ENCODE data around the gene PER1.

PER1 gene

DNA sequence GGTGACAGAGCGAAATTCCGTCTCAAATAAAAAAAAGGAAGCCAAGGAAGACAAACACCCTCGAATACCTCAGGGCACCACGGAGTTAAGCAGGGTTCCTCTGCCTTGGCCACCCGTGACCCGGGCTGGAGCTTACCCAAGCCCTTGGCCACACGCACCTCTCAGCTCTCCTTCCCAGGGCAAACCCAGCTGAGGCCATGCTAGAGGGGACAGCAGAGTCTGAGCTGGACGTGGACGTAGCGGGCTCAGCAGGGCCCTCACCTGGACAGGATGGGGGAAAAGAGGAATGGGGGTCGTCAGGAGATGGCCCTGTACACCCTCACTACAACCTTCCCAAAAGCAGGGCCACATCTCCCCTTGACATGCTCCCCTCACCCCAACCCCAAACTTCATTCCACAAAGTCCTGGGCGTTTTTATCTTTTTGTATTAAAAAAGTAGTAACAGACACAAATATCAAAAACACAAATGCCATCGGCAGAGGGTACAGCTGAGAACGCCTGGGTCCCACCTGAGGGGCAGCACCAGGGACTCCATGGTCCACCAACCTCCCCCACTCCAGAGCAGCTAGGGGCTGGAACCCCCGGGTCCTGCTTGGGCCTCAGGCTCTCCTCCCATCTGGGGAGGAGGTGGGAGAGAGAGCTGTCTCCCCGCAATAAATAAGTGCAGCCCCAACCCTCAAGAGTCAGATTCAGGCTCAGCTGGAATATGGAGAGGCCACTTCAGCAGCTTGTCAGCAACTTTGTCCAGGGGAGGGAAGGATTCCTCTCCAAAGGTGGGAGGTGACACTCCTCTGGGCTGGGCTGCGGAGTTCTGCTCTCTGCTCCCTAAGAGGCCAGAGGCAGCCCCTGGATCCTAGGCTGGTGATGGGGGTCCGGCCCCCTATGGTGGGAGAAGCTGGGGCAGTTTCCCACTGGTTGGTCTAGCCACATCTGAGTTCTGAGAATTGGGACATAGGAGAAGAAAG is 11.9 kb downstream of the PER1 start:
- in situ Hi-C loops (cut with MboI; ENCODE audit: low sequenced_read_pairs): no loop called here

DNA sequence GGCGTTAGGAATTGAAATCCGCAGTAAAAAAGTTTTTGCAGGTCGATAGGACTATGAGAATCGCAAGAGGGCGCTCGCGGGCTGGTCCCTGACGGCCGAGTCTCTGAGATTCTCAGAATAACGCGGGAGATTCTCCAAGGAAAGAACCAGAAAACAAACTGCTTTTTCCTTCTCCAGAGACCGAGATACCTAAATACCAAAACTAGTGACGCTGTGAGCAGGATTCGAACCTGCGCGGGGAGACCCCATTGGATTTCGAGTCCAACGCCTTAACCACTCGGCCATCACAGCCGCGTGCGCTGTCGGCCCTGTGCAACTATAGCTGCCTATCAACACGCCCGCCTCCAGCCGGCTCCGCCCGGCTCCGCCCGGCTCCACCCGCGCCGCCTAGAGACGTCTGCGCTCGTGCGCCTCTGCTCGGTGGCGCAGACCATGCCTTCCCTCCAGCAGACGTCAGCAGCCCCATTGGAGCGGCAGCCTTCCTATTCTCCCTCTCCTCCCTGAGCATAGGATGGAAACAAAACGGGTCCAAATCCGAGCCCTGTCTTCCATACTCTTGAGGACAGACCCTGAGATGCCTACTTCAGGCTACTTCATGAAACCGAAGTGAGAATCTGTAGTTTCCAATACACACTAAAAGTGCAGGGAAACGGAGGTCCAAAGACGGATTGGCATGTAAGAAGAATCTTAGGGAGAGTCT is 13.4 kb downstream of the PER1 start:
- in situ Hi-C loops (cut with MboI; ENCODE audit: low sequenced_read_pairs): no loop called here

DNA sequence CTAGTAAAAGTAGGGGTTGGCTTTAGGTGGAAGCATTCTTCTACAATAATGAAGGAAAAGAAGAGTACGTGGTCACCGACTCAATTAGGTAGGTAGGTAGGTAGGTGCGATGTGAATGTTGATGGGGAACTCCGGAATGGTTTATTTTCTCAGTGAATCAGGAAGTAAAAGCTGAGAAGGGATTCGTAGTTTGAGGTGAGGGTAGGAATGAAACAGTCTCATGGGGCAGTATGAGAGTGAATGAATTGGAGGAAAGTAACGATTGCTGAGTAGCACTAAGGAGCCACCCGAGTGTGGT is 13.9 kb downstream of the PER1 start:
- in situ Hi-C loops (cut with MboI; ENCODE audit: low sequenced_read_pairs): no loop called here

DNA sequence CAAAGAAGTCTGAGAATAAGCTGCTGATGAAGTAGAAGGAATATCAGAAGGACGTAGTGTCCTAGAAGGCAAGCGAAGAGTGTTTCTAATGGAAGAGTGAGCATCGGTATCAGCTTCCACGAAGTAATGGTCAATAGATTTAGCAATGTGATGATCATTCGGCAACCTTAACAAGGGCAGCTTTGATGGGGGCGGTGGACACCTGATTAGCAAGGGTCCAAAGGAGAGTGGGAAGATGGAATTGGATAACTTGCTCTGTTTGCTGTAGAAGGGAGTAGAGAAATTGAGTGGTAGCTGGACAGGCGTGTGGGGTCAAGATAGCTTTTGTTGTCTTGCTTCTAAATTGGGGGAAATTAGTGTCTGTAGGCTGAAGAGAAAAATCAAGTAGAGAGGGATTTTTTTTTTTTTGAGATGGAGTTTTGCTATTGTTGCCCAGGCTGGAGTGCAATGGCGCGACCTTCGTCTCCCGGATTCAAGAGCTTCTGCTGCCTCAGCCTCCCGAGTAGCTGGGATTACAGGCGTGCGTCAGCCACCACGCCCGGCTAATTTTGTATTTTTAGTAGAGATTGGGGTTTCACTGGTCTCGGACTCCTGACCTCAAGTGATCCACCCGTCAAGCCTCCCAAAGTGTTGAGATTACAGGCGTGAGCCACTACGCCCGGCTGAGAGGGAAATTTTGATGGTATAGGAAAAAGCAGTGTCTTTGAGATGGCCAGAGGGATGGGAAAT is 14.4 kb downstream of the PER1 start:
- in situ Hi-C loops (cut with MboI; ENCODE audit: low sequenced_read_pairs): no loop called here

DNA sequence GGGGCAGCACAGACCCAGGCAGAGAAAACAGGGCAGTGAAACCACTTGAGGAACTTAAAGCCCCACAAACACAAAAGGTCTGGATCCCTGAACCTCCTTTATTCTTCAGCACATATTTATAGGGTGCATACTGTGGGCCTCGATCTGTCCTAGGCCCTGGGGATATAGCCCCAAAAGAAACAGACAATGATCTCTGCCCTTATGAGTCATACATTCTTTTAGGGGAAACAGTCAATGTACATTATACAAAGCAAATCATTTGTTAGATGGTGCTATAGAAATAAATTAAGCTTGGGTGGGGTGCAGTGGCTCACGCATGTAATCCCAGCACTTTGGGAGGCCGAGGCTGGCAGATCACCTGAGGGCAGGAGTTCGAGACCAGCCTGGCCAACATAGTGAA is 18.3 kb downstream of the PER1 start:
- in situ Hi-C loops (cut with MboI; ENCODE audit: low sequenced_read_pairs): no loop called here

DNA sequence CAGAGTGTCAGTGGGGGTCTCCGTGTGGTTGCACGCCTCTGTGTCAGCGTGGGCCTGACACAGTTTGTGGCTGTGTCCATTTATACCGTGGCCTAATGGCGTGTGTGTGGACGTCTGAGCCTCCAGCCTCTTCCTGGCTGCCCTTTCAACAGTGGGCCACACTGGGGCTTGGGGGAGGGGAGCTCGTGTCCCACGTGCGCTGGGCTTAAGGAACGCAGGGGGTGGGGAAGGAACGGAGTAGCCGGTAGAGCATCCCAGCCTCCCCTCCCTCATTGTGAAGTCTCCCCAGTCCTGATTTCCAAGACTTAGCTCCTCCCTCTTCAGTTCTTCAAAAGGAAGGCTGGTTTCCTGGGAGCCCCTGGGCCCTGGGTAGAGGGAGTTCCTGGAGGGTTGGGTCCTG is 18.8 kb downstream of the PER1 start:
- in situ Hi-C loops (cut with MboI; ENCODE audit: low sequenced_read_pairs): no loop called here

DNA sequence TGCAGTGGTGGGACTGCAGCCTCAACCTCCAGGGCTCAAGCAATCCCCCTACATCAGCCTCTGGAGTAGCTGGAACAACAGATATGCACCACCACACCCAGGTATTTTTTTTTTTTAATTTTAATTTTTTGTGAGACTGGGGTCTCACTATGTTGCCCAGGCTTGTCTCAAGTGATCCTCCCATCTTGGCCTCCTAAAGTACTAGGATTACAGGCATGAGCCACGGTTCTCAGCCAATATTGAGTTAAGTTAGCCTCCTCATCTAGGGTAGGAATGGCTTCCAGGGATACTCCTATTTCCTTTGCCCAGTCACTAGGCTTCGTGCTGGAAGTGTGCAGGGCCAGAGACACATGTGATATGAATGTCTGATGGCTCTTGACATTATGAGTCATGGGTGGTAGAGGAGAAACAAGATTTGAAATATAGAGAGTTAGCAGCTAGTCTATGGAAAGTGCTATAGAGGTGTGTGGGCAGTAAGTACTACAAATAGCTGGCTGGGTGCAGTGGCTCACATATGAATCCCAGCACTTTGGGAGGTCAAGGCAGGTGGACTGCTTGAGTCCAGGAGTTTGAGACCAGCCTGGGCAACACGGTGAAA is 20.3 kb downstream of the PER1 start:
- in situ Hi-C loops (cut with MboI; ENCODE audit: low sequenced_read_pairs): no loop called here

DNA sequence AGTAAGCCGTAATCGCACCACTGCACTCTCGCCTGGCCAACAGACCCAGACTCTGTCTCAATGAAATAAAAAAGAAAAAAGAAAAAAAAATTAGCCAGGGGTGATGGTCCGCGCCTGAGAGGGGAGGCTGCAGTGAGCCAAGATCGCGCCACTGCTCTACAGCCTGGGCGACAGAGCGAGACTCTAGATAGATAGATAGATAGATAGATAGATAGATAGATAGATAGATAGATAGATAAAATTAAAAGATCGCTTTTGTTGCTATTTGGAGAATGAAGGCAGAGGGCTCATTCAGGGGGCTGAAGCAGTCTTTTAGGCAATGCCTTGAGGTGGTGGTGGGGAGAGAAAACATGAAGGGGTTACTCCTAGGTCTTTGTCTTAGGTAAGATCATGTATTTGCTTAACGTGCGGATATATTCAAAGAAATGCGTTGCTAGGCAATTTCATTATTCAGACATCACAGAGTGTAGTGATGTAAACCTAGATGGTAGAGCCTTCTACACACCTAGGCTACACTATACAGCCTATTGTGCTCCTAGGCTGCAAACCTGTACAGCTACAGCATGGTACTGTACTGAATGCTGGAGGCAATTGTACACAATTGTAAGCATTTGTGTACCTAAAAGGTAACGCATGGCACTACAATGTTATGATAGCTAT is 23.9 kb downstream of the PER1 start:
- in situ Hi-C loops (cut with MboI; ENCODE audit: low sequenced_read_pairs): no loop called here

DNA sequence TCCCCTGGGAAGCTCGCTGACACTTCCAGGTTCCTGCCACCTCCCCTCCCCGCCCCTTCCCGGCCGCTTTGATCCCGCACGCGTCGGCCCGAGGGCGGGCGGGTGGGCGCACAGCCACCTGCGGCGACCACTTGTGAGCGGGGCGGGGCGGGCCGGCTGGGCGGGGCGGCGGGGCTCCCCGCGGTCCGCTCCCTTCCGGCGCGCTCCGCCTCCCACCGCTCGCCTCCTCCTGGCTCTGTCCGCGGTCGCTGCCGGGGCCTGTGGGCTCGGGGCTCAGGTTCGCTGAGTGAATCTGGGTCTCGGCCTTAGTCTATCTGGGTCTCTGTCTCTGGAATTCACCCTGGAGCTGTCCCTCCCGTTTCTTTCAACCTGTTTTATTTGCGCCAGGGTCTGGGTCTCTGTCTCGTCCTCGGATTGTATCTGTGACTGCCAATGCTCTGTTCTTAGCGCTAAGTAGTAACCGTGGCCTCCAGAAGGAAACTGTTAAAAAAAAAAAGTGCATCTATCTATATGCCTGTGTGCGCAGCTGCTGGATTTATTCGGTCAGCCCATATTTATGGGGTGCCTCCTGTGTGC is 25.6 kb downstream of the PER1 start:
- in situ Hi-C loops (cut with MboI; ENCODE audit: low sequenced_read_pairs): no loop called here

DNA sequence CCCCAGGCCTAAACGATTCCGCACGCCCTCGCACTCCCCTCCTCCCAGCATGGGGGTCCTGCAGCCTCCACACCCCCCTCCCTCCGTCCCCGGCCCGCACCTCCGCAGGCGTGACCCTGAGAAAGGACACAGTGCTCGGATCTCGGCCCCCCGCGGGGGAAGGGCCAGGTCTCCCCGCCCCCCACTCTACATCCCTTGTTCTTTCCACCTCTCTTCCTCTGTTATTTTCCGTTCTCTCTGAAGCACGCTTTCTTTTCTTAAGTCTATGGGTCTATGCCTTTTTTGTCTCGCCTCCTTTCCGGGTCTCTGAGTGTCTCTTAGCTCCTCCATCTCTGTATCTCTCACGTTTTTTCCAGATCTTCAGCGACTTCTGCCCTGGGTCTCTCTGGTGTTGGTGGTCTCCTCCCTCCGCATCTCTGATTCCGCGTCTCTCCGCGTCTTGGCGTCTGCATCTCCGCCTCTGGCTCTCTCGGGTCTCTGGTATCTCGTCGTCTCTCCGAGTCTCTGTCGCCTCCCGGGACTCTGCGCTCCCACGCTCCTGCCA is 26.2 kb downstream of the PER1 start:
- in situ Hi-C loops (cut with MboI; ENCODE audit: low sequenced_read_pairs): no loop called here

DNA sequence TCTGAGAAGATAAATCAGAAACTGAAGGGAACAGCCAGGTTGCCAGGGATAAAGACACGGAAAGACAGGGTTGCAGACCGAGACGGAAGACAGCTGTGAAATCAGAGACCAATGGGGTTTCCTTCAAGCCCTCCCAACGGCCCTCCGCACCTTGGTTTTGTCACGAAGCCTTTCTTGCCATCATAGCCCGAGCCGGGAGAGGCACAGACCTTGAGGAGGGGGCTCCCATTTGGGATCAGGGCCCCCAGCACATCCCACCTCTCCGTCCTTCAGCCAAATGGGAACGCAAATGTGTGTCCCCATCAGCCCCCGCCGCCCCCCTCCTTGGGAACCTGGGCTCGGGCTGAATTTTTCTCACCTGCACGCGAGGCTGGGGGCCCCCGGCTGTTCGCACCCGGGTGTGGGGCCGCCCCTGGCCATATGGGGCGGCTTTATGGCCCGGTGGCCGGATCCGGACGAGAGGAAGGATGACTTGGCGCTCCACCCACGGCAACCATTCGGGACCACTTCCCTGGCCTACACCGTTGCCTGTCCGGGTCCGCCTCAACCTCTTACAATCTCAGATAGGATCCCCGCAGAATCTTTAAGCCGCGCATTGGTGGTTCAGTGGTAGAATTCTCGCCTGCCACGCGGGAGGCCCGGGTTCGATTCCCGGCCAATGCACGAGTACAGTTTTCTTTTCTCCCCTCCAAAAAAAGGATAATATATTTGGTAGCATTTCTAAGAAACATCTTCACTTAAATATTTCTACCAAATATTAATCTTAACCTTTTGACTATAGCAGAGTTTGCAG is 26.9 kb downstream of the PER1 start:
- in situ Hi-C loops (cut with MboI; ENCODE audit: low sequenced_read_pairs): no loop called here

DNA sequence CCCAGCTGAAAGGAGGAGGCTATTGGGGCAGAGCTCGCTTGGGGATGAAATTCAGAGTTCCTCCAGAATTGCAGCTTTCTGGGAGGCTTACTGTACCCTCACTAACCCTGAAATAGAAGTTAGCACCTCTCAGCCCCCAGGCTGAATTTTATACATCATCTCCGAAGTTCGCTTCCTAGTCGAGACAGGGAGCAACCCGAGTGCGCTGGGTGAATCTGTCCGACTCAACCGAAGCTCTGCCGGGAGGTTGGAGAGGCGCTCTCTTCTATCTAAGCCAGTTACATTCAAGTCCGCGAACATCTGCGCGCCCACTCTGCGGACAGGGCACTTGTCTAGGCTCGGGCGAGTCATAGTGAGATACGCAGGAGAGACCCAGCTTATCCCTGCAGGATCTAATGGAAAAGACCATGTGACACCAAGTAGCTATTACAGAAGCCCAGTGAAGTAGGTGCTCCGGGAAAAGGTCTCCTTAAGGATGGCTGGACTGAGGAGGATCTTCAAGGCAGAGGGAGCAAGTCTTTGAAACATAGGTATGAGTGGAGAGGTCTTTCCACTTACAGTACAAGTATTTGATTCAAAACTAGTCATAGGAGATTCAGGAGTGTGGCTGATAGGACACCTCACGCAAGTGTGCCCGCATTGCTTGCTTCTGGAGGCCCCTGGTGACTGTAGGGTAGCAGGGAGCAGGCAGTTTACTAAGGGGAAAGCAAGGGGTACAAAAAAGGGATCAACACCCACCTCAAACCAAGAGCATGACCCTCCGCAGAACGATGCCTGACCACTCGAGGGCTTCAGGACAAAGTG is 27.7 kb downstream of the PER1 start:
- in situ Hi-C loops (cut with MboI; ENCODE audit: low sequenced_read_pairs): no loop called here

DNA sequence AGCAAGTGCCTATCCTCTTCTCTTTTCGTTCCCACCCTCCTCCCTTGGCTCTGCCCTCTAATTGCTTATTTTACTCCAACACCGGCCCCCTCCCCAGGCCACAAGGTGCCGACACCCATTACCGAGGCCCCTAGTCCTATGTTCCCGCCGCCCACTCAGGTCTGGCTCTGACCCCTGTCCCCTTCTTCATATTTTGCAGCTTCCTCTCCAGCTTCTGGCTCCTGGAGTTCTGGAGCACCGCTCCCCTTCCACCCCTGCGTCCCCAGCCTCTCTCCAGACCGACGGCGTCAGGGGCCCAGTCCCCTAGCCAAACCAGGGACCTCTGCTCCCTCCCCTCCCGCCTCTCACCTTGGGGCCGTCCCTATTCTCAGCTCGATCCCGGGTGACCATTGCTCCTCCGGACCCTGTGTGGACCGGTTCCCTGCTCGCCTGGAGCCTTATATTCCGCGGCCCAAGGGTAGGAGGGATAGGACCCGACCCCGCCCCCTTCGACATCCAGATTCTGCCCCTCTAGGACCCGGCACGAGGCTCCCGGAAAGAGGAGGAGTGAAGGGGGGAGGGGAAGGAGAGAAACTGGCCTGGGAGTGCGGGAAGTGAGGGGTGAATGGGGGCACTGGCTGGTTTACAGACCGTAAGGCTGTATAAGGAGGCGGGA is 28.4 kb downstream of the PER1 start, which contains the start of gene HES7:
HES7 (minus strand) TSS at position 412 of the 655 bp plus-strand sequence; CDS start at position 390, 22 bp downstream.
- in situ Hi-C loops (cut with MboI; ENCODE audit: low sequenced_read_pairs): no loop called here

DNA sequence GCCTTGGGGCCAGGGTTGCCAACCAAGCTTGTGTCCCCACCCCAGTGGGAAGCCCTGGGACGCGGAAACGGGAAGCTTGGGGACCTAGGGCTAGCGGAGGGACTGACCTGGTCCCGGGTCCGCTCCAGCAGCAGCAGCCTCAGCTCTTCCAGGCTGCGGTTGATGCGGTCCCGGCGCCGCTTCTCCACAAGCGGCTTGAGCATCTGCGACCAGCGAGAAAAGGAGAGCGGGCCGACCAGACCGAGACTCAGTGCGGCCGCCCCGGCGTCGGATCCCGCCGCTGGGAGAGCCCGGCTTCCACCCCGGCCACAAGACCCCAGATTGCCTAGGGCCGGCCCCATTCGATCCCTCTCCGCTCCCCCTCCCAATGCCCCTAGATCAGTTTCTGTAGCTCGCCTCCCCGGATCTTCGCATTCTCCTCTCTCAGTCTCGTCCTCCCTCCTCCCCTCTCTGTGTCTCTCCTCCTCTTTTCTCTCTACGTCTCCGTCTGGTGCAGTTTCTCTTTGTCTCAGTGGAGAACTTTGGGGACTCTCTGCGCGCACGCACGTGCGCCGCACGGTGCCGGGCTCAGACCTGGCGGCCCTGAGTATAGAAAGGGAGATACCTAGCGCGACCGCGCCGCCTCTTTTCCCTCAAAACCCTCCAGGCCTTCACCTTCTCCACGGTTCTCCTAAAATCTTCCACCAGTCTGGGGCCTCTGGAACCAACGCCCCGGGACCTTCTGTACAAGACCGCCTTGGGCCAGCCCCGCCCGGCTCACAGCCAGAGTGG is 29.1 kb downstream of the PER1 start:
- in situ Hi-C loops (cut with MboI; ENCODE audit: low sequenced_read_pairs): no loop called here

DNA sequence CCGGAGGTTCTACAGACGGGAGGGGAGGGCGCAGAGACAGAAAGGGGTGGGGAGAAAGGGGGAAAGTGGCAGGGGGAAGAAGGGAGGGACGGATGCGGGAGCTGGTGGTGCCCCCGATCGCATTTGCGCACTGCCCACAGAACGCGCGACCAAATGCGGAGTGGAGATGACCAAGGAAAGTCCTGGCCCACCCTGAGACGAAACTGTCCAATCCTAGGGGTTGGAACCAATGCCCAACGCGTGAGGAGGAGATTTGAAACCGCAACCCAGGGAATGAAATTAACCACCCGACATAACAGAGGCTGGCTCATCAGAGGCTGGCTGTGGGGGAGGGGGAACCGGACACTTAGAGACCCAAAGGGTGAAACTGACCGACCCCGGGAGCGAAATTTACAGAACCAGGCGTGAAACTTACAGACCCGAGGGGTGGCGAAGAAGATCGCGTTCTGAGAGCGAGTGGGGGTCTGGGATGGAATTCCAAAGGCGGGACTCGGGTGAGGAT is 29.7 kb downstream of the PER1 start:
- in situ Hi-C loops (cut with MboI; ENCODE audit: low sequenced_read_pairs): no loop called here

DNA sequence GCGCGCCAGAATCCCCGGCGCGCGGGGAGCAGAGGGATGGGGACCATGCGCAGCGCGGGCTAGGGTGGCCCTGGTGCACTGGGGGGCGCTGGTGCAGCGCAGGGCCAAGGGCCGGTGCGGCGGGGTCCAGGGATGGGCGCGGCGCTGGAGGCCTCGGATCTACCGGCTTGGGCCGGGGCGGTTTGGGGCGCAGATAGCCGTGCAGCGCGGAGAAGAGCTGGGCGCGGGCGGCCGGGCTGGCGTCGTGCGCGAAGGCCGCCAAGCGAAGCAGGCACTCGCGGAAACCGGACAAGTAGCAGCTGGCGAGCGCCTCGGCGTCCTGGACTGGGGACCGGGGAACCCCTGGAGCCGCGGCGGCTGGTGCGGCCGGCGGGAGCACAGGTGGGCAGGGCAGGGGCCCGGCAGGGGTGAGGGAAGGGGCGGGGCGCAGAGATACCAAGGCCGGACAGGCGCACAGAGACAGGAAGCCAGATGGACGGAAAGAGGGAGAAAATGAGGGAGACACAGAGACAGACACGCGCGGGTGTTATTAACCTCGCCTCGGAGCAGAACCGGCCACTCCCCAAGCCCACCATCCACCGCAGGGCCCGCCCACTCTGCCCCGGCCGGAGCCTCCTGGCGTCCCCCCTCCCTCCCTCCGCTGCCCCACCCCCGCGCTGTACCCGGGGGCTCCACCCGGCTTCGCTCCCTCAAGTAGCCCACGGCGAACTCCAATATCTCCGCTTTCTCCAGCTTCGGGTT is 30.4 kb downstream of the PER1 start:
- in situ Hi-C loops (cut with MboI; ENCODE audit: low sequenced_read_pairs): no loop called here

DNA sequence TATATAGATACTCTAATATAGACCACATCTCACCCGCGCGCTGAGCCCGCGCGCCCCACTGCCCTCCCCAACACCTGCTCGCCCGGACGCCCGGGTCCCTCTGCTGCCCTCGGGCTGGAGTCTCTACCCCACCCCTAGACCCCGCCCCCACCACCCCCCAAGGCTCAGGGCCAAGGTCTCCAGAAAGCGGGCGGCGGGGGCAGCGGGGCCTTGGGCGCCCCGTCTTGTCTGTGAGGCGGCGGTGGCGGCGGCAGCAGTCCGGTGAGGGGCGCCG is 30.9 kb downstream of the PER1 start:
- in situ Hi-C loops (cut with MboI; ENCODE audit: low sequenced_read_pairs): no loop called here
